PFSK-1 (cell line): ENCODE measurements around the gene TM4SF1.

Experiments used
- FOXP2 ChIP-seq: optimal IDR thresholded peaks from 2 replicates; pipeline ENCODE3; 2011; ENCODE audit warnings: borderline replicate concordance, control low read depth, inconsistent platforms; ENCODE audit not compliant: insufficient read depth; ENCODE audit errors: extremely low read length, extremely low read depth
- POLR2AphosphoS5 ChIP-seq: IDR thresholded peaks from 2 replicates; pipeline ENCODE4 v1.6.1; 2012; ENCODE audit warnings: low read depth, mild to moderate bottlenecking, control low read depth, low read length, moderate library complexity
- SIN3A ChIP-seq: IDR thresholded peaks from 2 replicates; pipeline ENCODE4 v1.6.1; 2012; ENCODE audit warnings: mild to moderate bottlenecking, low read length, moderate library complexity, borderline replicate concordance; ENCODE audit not compliant: insufficient read depth
- TAF1 ChIP-seq: IDR thresholded peaks from 2 replicates; pipeline ENCODE4 v1.6.1; 2012; ENCODE audit warnings: low read length, control low read depth, borderline replicate concordance; ENCODE audit not compliant: insufficient read depth
- TF ChIP-seq, protein P1 (sequence below), 2 experiments: IDR thresholded peaks; 2 replicates each; pipeline versions ENCODE4 v1.6.1 to v1.8.0; 2011 to 2012; ENCODE audit warnings: low read depth in 2 of 2, low read length in 2 of 2, control low read depth in 1 of 2, inconsistent platforms in 1 of 2, mild to moderate bottlenecking in 1 of 2, moderate library complexity in 1 of 2; ENCODE audit not compliant: insufficient read depth in 1 of 2

TM4SF1 gene

DNA sequence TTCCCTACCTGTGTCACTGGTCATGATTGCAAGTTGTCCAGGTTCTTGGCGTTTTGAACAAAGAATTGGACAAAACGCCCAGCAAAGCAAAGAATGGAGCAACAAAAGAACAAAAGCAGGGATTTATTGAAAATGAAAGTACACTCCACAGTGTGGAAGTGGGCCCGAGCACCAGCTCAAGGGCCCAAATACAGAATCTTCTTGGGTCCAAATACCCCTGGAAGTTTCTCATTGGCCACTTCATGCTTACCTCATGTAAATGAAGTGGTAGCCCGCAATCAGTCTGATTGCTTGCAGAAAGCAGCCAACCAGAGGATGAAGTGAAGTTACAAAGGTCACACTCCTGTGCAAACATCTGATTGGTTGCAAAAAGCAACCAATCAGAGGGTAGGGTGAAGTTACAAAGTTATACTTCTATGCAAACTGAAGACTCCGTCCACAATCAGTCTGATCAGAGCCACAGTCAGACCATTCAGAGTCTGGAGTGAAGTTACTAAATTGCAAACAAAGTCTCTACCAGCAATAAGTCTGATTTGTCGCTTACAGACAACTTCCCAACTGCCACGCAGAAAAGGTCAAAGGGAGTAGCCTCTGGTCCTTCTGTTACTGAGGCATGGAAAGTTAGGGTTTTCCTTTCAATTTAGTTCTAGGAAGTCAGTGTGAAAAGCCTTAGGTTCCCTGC lies 8.3 kb upstream of the TM4SF1 start:
- no peak for TF ChIP-seq POLR2AphosphoS5
- TF ChIP-seq, protein P1, sequence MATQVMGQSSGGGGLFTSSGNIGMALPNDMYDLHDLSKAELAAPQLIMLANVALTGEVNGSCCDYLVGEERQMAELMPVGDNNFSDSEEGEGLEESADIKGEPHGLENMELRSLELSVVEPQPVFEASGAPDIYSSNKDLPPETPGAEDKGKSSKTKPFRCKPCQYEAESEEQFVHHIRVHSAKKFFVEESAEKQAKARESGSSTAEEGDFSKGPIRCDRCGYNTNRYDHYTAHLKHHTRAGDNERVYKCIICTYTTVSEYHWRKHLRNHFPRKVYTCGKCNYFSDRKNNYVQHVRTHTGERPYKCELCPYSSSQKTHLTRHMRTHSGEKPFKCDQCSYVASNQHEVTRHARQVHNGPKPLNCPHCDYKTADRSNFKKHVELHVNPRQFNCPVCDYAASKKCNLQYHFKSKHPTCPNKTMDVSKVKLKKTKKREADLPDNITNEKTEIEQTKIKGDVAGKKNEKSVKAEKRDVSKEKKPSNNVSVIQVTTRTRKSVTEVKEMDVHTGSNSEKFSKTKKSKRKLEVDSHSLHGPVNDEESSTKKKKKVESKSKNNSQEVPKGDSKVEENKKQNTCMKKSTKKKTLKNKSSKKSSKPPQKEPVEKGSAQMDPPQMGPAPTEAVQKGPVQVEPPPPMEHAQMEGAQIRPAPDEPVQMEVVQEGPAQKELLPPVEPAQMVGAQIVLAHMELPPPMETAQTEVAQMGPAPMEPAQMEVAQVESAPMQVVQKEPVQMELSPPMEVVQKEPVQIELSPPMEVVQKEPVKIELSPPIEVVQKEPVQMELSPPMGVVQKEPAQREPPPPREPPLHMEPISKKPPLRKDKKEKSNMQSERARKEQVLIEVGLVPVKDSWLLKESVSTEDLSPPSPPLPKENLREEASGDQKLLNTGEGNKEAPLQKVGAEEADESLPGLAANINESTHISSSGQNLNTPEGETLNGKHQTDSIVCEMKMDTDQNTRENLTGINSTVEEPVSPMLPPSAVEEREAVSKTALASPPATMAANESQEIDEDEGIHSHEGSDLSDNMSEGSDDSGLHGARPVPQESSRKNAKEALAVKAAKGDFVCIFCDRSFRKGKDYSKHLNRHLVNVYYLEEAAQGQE (IDR thresholded peaks at IDR 0.05; ENCODE audit: insufficient read depth in 1 of 2, low read depth in 2 of 2, low read length in 2 of 2) = no peak

DNA sequence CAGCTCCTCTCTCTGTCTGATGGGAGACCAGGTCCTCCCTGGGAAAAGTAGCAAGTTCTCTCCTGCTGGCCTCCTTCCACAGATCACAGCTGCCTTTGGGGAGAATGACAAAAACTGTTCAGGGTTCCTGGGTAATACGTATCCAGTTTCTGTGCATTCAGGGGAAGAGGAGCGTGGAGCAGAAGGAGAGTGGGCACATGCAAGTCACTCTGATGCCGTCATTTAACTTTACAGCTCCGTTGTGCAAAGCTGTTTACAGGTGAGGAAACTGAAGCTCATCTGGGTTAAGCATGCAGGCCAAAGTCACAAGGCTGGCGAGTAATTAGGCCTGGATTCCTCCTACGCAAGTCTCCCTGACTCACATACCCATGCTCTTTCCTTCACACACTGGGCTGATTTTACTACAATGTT lies 7.5 kb upstream of the TM4SF1 start:
- TF ChIP-seq SIN3A (peak; percentile 47; the same call in 1 of the 2 replicates), FOXP2 (no peak)

DNA sequence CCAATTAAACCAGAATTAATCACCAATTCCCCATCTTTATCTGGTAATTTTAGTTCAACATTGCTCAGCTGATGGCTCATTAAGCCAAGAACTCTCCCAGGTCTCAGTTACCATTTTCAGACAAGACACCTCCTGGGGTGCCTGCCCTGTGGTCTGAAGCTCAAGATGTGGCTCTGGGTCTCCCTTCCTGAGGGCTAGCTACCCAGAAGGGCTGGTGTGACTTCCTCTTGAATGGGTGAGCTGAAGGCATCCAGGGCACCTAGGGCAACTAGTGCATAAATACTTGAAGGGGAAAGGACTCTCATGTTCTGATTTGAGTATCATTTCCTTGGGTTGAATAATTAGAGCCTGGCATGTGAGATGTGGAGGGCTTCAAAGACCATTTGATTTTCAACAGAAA lies 6.7 kb upstream of the TM4SF1 start:
- no peak for TF ChIP-seq FOXP2
- TF ChIP-seq POLR2AphosphoS5 = no peak
- no peak for TF ChIP-seq TAF1
- TF ChIP-seq SIN3A = no peak
- TF ChIP-seq, protein P1 (IDR thresholded peaks at IDR 0.05; ENCODE audit: insufficient read depth in 1 of 2, low read depth in 2 of 2, low read length in 2 of 2) = no peak

DNA sequence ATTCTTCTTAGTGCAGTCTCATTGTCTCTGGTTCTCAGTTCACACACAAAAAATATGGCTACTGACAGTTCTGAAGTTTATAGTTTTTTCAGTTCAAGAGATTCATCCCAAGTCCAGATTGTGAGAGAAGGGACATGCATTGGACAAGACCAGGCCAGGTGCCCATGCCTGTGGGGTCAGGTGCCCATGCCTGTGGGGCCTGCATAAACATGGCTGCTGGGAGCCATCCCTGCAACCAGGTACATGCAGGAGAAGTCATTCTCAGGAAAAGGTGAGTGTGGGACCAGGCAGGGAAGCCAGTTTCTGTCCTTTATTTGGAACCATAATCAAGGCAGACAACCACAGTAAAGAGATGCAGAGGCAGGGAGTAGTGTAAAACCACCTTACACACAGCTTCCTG lies 6.3 kb upstream of the TM4SF1 start:
- TF ChIP-seq POLR2AphosphoS5 (no peak), TAF1 (no peak)
- TF ChIP-seq, protein P1 (IDR thresholded peaks at IDR 0.05; ENCODE audit: insufficient read depth in 1 of 2, low read depth in 2 of 2, low read length in 2 of 2) = no peak

DNA sequence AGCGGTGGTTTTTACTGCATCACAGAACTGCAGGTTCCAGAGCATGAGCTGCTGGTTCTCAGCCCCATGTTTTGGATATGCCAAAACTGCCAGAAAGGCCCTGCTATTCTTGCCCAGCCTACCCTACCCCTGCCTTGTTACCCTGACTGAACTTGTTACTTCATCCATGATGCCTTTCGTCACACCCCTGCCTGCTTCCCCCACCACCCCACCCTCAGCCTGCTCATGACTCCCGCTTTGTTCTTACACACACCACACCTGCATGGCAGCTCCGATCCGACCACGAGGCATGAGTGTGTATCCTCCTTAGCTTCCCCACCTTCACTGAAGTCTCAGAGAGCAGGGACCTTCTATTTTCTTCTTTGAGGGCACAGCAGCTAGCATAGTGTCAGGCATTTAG lies 5.1 kb upstream of the TM4SF1 start:
- TF ChIP-seq, protein P1 (IDR thresholded peaks at IDR 0.05; ENCODE audit: insufficient read depth in 1 of 2, low read depth in 2 of 2, low read length in 2 of 2) = no peak
- TF ChIP-seq TAF1 (no peak), SIN3A (no peak), POLR2AphosphoS5 (no peak), FOXP2 (no peak)
